ENCODE results near the gene FICD.

The FICD gene

GRCh38 chr12:108523365-108523764 lies 8.3 kb downstream of the FICD start:
- DNase-seq (ENCODE audit: low read depth), result no peak
- TF ChIP-seq, protein P1, sequence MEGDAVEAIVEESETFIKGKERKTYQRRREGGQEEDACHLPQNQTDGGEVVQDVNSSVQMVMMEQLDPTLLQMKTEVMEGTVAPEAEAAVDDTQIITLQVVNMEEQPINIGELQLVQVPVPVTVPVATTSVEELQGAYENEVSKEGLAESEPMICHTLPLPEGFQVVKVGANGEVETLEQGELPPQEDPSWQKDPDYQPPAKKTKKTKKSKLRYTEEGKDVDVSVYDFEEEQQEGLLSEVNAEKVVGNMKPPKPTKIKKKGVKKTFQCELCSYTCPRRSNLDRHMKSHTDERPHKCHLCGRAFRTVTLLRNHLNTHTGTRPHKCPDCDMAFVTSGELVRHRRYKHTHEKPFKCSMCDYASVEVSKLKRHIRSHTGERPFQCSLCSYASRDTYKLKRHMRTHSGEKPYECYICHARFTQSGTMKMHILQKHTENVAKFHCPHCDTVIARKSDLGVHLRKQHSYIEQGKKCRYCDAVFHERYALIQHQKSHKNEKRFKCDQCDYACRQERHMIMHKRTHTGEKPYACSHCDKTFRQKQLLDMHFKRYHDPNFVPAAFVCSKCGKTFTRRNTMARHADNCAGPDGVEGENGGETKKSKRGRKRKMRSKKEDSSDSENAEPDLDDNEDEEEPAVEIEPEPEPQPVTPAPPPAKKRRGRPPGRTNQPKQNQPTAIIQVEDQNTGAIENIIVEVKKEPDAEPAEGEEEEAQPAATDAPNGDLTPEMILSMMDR (IDR thresholded peaks at IDR 0.05; ENCODE audit: control insufficient read depth, insufficient read depth, low read depth, low read length, missing control alignments), result no peak
- H3K4me3 ChIP-seq (ENCODE audit: control insufficient read depth, low read depth, low read length), result no peak overlapping the region

DNA sequence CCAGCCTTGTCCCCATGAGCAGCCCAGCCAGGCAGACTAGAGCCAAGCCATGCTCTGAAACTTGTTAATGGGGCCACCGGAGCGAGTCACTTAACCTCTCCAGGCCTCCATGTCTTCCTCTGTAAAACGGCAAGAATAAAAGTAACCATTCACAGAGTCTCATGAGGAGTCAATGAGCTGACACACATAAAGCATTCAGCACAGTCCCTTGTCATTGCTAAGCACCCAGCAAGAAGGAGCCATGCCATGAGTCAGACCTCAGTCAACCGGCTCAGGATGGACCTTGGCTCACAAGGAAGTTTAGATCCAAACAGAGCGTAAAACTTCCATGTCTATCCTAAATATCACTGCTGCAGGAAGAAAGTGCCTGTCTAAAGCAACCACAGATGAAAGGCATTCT lies 10.6 kb downstream of the FICD start:
- DNase-seq (ENCODE audit: low read depth), result peak; percentile 8
- TF ChIP-seq, protein P1 (IDR thresholded peaks at IDR 0.05; ENCODE audit: control insufficient read depth, insufficient read depth, low read depth, low read length, missing control alignments), result no peak
- no peak overlapping the region for H3K4me3 ChIP-seq (ENCODE audit: control insufficient read depth, low read depth, low read length)

GRCh38 chr12:108526482-108527165 lies 11.5 kb downstream of the FICD start:
- no peak overlapping the region for H3K4me3 ChIP-seq (ENCODE audit: control insufficient read depth, low read depth, low read length)
- TF ChIP-seq, protein P1 (IDR thresholded peaks at IDR 0.05; ENCODE audit: control insufficient read depth, insufficient read depth, low read depth, low read length, missing control alignments), result peak; percentile 13
- no peak for DNase-seq (ENCODE audit: low read depth)

DNA sequence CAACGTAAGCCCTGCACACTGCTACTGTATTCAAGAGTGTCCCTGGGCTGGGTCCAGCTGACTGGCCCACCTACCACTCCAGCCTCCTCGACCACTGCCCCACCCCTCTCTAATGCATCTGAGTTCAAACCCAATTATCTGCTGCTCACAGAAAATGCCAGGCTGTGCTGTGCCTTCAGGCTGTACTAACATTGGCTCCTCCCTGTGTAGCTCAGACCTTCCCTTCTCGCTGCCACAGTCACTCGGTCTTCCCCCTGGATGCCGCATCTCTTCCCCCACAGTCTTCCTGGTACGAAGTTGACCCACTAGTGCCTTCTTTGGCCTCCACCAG lies 12.1 kb downstream of the FICD start:
- no peak overlapping the region for H3K4me3 ChIP-seq (ENCODE audit: control insufficient read depth, low read depth, low read length)
- TF ChIP-seq, protein P1 (IDR thresholded peaks at IDR 0.05; ENCODE audit: control insufficient read depth, insufficient read depth, low read depth, low read length, missing control alignments), result no peak
- no peak for DNase-seq (ENCODE audit: low read depth)

GRCh38 chr12:108530161-108530560 lies 15.1 kb downstream of the FICD start:
- DNase-seq (ENCODE audit: low read depth), result peak; percentile 32
- H3K4me3 ChIP-seq (ENCODE audit: control insufficient read depth, low read depth, low read length), result no peak overlapping the region
- TF ChIP-seq, protein P1 (IDR thresholded peaks at IDR 0.05; ENCODE audit: control insufficient read depth, insufficient read depth, low read depth, low read length, missing control alignments), result no peak

DNA sequence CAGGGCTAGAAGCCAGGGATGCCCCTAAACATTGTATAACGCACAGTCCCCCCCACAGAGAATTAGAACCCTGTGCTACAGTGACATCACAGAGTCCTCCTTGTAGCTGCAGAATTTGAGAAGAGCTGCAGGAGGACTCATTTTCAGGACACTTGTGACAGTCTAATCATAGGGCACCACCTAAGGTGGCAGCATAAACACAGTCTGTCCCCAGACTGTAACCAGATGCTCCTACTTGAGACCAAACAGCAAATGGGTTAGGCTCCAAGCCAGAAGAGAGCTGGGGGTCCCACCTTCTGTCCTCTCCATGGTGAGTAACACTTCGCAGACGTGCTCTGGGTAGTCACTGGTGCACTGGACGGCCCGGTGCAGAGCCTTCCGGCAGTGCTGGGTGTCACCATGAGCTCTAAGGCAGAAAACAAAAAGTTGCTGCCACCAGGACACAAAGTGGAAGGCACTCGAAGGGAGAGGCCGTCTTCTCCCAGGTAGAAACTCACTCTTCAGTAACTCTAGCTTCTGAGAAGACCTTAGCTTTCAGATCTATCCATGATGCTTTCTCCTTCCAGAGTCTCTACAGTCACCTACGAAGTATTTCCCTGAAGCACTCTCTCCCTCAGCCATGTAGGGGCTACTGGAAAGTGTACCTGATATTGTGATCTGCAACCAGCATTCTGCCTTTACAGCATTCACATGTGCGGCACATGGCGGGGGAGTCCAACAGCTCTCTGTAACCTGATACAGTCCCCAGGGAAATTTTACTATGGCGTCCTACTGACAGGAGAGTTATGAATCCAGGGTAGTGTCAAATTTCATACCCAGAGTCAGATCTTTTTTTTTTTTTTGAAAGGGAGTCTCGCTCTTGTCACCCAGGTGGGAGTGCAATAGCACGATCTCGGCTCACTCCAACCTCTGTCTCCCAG lies 17.1 kb downstream of the FICD start:
- no peak overlapping the region for H3K4me3 ChIP-seq (ENCODE audit: control insufficient read depth, low read depth, low read length)
- DNase-seq (ENCODE audit: low read depth), result no peak
- TF ChIP-seq, protein P1 (IDR thresholded peaks at IDR 0.05; ENCODE audit: control insufficient read depth, insufficient read depth, low read depth, low read length, missing control alignments), result no peak

Data from AG09309 (cell line).